ENCODE data around the gene MAIP1. TPM values are rescaled to one million over a fixed set of nuclear protein-coding genes. Genes with fewer than 3 reads are reported as not detected.

MAIP1 gene
- total RNA-seq, 4 donors from 2014 or later: 18.9 to 28.6 (median 25.9) TPM

DNA sequence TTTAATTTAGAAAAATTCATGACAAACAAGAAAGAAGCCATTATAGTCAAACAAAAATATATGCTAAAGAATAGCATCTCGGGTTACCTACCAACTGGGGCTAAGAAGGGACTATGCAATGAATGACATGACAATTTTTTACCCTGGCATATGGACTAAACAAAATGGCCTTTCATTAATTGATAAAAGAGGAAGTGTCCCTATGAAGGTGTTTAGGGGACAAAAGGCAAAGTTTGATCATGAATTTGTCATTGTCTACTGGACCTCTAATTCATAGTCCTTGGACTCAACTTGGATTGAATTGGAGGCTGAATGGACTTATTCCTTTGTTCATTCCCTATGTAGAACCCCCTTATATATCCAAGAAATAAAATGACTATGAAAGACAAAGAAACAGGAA is 12.7 kb downstream of the MAIP1 start:
- Histone ChIP-seq H3K27me3 (no peaks in the 10 kb centered on the region), H3K36me3 (peaks cover 16 to 24% of the 10 kb centered on the region in 2 donors), H3K4me1 (no peaks in the 10 kb centered on the region), H3K9me3 (no peaks in the 10 kb centered on the region), H3K27ac (no peak overlapping the region), H3K4me3 (replicated peaks in 1 of 3) (no peak overlapping the region)
- intact Hi-C loops (cut with DNase I): no loop called here
- 86 to 96% methylated on average over 1 of the region's 1 CpG for WGBS, 2 donors
- TF ChIP-seq CTCF (IDR thresholded peaks at IDR 0.05) (no peak), POLR2A (IDR thresholded peaks at IDR 0.05) (no peak)
- DNase-seq: no peak

- WGBS, 2 donors: 92 to 93% methylated on average over 6 of the region's 6 CpGs
- no peaks in the 10 kb centered on the region for H3K9me3 ChIP-seq
- H3K27me3 ChIP-seq: no peaks in the 10 kb centered on the region
- H3K36me3 ChIP-seq: no peaks in the 10 kb centered on the region
- H3K4me3 ChIP-seq (replicated peaks in 1 of 3): no peak overlapping the region
- no peaks in the 10 kb centered on the region for H3K4me1 ChIP-seq
- TF ChIP-seq POLR2A (IDR thresholded peaks at IDR 0.05) (no peak), CTCF (IDR thresholded peaks at IDR 0.05) (no peak)
- DNase-seq: no peak
- intact Hi-C loops (cut with DNase I): no loop called here
- H3K27ac ChIP-seq: no peak overlapping the region
These were observed 16.8 kb downstream of the MAIP1 start for GRCh38 chr2:199972088-199972626.

GRCh38 chr2:199973703-199974102 is 18.3 kb downstream of the MAIP1 start:
- Histone ChIP-seq H3K27me3 (no peaks in the 10 kb centered on the region), H3K36me3 (no peaks in the 10 kb centered on the region), H3K4me3 (replicated peaks in 1 of 3) (no peak overlapping the region), H3K27ac (no peak overlapping the region), H3K4me1 (no peaks in the 10 kb centered on the region), H3K9me3 (no peaks in the 10 kb centered on the region)
- no peak for DNase-seq
- intact Hi-C loops (cut with DNase I): no loop called here
- TF ChIP-seq POLR2A (IDR thresholded peaks at IDR 0.05) (no peak), CTCF (IDR thresholded peaks at IDR 0.05) (peak in 4 of 6 experiments; percentile 6 to 59 (median 48))
- WGBS, 2 donors: 21 to 22% methylated on average over 2 of the region's 2 CpGs

DNA sequence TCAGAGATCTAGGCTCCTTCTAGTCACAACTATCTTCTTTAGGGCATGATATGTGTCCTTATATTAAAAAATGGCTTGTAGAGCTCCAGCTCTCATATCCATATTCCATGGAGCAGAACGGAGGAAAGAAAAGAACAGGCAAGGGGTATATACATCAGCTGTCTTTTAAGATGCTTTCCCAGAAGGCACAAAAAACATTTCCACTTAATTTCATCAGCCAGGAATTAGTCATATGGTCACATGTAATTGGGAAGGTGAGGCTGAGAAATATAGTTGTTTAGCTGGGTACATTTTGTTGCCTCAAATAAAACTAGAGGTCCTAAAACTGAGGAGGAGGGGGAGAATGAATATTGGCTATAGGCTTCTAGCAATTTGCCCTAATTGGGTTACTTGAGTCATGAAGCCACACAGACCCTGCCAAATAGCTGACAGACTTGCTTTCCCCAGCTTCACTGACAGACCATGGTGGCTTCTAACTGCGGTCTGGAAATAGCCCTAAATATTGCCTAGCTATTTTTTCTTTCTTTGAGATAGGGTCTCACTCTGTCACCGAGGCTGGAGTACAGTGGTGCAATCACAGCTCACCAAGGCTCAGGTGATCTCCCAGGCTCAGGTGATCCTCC is 20.0 kb downstream of the MAIP1 start:
- H3K27me3 ChIP-seq: no peaks in the 10 kb centered on the region
- peaks cover 0 to 4% of the 10 kb centered on the region in 2 donors for H3K4me1 ChIP-seq
- no peak overlapping the region for H3K4me3 ChIP-seq (replicated peaks in 1 of 3)
- intact Hi-C loops (cut with DNase I): no loop called here
- TF ChIP-seq POLR2A (IDR thresholded peaks at IDR 0.05) (no peak), CTCF (IDR thresholded peaks at IDR 0.05) (no peak)
- H3K27ac ChIP-seq: no peak overlapping the region
- WGBS, 2 donors: 89 to 93% methylated on average over 3 of the region's 3 CpGs
- no peak for DNase-seq
- no peaks in the 10 kb centered on the region for H3K9me3 ChIP-seq
- H3K36me3 ChIP-seq: no peaks in the 10 kb centered on the region

DNA sequence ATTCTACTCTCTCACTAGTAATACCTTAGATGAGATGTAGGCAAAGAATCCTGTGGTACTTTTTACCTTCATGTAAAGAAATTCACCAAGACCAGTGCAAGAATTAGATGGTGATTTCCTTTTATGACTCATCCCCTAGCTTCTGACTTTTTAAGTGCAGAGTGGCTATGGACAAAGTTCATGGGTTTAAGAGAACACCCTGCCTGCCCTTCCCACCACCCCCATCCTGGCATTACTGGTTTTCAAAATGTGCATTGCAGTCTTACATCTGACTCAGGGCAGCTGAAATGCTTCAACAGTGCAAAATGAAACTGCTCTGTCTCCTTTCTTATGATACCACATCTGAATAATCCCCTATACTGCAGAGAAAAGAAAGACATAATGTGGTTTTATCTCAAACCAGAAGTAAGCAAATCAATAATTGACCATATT is 22.6 kb downstream of the MAIP1 start:
- no peak for DNase-seq
- Histone ChIP-seq H3K4me1 (peaks cover 0 to 4% of the 10 kb centered on the region in 2 donors), H3K27me3 (no peaks in the 10 kb centered on the region), H3K27ac (no peak overlapping the region), H3K36me3 (no peaks in the 10 kb centered on the region), H3K9me3 (no peaks in the 10 kb centered on the region), H3K4me3 (replicated peaks in 1 of 3) (no peak overlapping the region)
- intact Hi-C loops (cut with DNase I): no loop called here
- TF ChIP-seq CTCF (IDR thresholded peaks at IDR 0.05): no peak
- no peak for TF ChIP-seq POLR2A (IDR thresholded peaks at IDR 0.05)

Data from thyroid gland (tissue), 4 donors.